Tibial nerve (tissue), 4 donors: Measurements from ENCODE around the gene DGUOK. TPM values are rescaled to one million over a fixed set of nuclear protein-coding genes. Genes with fewer than 3 reads are reported as not detected.

Experiments
- DNase-seq, 2 donors: peaks; one replicate each; pipeline ENCODE4 v3.0.0-alpha.2; 2019; ENCODE audit warnings: low spot score in 2 of 2
- H3K27ac ChIP-seq, 4 donors: fragments of 200-600 bp; sonication (generic) in 3 of 4; one replicate each; pipeline ENCODE4 v1.5.1; 2017 to 2019; ENCODE audit warnings: mild to moderate bottlenecking in 1 of 4
- H3K27me3 ChIP-seq, 2 donors: fragments of 200-600 bp; sonication (generic) in 1 of 2; one replicate each; pipeline versions ENCODE4 v1.5.1 to v1.6.0; 2017 to 2019
- H3K36me3 ChIP-seq, 3 donors: fragments of 200-600 bp; sonication (generic); one replicate each; pipeline ENCODE4 v1.5.1; 2018 to 2019
- H3K4me1 ChIP-seq, 4 donors: fragments of 200-600 bp; sonication (generic) in 3 of 4; one replicate each; pipeline ENCODE4 v1.5.1; 2017 to 2019
- H3K4me3 ChIP-seq, 4 donors: fragments of 200-600 bp; sonication (generic) in 3 of 4; one replicate each; pipeline ENCODE4 v1.5.1; 2017 to 2019; ENCODE audit warnings: mild to moderate bottlenecking in 1 of 4, moderate library complexity in 1 of 4
- H3K9me3 ChIP-seq, 4 donors: fragments of 200-600 bp; sonication (generic) in 3 of 4; one replicate each; pipeline ENCODE4 v1.5.1; 2017 to 2019
- EP300 ChIP-seq, 2 donors: sonication (generic); formaldehyde crosslinking; IDR thresholded peaks; one replicate each; pipeline ENCODE4 v1.6.1; 2017; ENCODE audit warnings: antibody characterized with exemption in 2 of 2, mild to moderate bottlenecking in 1 of 2
- POLR2A ChIP-seq, 2 donors: fragments of 450-650 bp; IDR thresholded peaks; one replicate each; pipeline ENCODE4 v1.6.1; 2017; ENCODE audit warnings: antibody characterized with exemption in 2 of 2, mild to moderate bottlenecking in 2 of 2, moderate library complexity in 2 of 2
- WGBS, 2 donors: methylation state at CpG; one replicate each; pipeline ENCODE4 v1.1.5; 2018; 5-methylcytosine and 5-hydroxymethylcytosine counted together
- total RNA-seq, 4 donors: library from RNA; depleted of rRNA; stranded (reverse); fragments of >200 nt; gene quantifications; one replicate each; pipeline ENCODE4 v1.1.0, GENCODE V29; 2016
- TF ChIP-seq, protein P1 (sequence below), 5 experiments: fragments of 200-600 bp in 3 of 5; fragments of 450-650 bp in 2 of 5; sonication (generic) in 3 of 5; IDR thresholded peaks; one replicate each; pipeline ENCODE4 v1.5.1; 2016 to 2019; ENCODE audit warnings: antibody characterized with exemption in 5 of 5, mild to moderate bottlenecking in 3 of 5, moderate library complexity in 2 of 5

DGUOK gene
- total RNA-seq, 4 donors from 2014 or later, result 36.9 to 63.9 (median 44.0) TPM

DNA sequence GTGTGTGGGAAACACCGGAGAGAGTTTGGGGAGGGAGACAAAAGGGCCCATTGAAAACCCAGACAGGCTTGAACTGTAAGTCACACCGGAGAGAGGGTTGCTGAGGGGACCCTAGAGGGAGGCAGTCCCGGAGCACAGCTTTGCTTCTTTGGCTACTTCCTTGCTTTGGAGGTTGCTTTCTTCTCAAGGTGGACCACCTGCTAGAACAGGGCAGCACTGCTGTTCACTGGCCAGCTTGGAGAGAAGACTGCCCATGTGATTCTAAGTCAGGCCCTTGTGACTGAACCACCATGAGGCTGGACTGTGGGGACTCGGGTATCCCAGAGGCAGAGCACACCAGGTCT is 29.5 kb upstream of the DGUOK start:
- H3K4me3 ChIP-seq, result no peak overlapping the region
- H3K27ac ChIP-seq, result peak overlapping the region in 2 of 4 donors; percentile 59 to 76
- peaks cover 0 to 17% (median 11%) of the 10 kb centered on the region in 4 donors for H3K4me1 ChIP-seq
- H3K27me3 ChIP-seq, result no peaks in the 10 kb centered on the region
- 37 to 46% methylated on average over 4 of the region's 4 CpGs for WGBS, 2 donors
- DNase-seq, result no peak
- H3K36me3 ChIP-seq, result no peaks in the 10 kb centered on the region
- TF ChIP-seq, protein P1, sequence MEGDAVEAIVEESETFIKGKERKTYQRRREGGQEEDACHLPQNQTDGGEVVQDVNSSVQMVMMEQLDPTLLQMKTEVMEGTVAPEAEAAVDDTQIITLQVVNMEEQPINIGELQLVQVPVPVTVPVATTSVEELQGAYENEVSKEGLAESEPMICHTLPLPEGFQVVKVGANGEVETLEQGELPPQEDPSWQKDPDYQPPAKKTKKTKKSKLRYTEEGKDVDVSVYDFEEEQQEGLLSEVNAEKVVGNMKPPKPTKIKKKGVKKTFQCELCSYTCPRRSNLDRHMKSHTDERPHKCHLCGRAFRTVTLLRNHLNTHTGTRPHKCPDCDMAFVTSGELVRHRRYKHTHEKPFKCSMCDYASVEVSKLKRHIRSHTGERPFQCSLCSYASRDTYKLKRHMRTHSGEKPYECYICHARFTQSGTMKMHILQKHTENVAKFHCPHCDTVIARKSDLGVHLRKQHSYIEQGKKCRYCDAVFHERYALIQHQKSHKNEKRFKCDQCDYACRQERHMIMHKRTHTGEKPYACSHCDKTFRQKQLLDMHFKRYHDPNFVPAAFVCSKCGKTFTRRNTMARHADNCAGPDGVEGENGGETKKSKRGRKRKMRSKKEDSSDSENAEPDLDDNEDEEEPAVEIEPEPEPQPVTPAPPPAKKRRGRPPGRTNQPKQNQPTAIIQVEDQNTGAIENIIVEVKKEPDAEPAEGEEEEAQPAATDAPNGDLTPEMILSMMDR (IDR thresholded peaks at IDR 0.05), result no peak
- TF ChIP-seq POLR2A (IDR thresholded peaks at IDR 0.05) (no peak), EP300 (IDR thresholded peaks at IDR 0.05) (no peak)
- no peaks in the 10 kb centered on the region for H3K9me3 ChIP-seq

DNA sequence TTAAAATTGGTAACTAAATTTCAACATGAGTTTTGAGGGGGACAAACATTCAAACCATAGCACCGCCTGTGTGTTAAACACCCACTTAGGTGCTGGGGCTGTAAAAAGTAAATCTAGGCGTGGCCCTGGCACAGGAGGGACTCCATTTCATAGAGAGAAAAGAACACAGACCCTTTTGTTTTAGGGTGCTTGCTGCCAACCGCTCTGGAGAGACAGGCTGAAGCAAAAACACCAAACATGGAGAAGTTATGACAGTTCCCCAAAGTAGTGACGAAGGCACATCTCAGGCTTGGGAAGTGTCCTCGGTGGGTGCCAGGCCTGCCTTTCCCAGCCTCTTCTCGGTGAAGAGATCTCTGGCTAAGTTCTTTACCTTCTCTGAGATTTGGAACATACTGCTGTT is 28.7 kb upstream of the DGUOK start:
- no peak overlapping the region for H3K27ac ChIP-seq
- no peaks in the 10 kb centered on the region for H3K36me3 ChIP-seq
- no peak overlapping the region for H3K4me3 ChIP-seq
- DNase-seq, result no peak
- WGBS, 2 donors, result 63 to 65% methylated on average over 6 of the region's 6 CpGs
- no peaks in the 10 kb centered on the region for H3K27me3 ChIP-seq
- H3K4me1 ChIP-seq, result peaks cover 0 to 17% (median 11%) of the 10 kb centered on the region in 4 donors
- no peaks in the 10 kb centered on the region for H3K9me3 ChIP-seq
- no peak for TF ChIP-seq EP300 (IDR thresholded peaks at IDR 0.05)
- TF ChIP-seq, protein P1 (IDR thresholded peaks at IDR 0.05), result no peak

DNA sequence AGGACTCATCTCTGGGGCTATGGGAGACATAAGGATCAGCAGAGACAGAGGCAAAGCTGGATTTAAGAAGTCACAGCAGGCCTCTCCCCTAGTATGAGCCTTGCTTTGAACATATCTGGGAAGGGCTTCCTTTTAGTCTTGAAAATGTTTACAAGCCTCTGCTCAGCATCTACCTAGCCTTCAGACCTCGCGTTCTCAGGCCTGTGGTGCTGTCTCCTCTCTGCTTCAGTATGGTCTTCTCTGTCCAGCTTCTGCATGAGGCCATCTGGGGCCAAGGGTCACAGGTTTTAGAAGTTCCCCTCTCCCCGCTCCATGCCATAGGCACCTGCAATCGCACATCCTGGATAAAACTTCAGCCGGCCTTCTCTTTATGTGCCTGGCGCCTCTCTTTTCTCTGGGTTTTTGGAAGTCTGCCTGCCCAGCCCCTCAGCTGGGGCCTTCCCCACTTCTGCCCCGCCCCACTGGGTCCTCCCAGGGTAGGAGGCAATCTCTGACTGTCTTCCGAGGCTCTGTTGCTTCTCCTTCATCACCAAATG is 26.8 kb upstream of the DGUOK start:
- DNase-seq, result no peak
- TF ChIP-seq, protein P1 (IDR thresholded peaks at IDR 0.05), result no peak
- TF ChIP-seq EP300 (IDR thresholded peaks at IDR 0.05) (no peak), POLR2A (IDR thresholded peaks at IDR 0.05) (no peak)
- peaks cover 0 to 17% (median 11%) of the 10 kb centered on the region in 4 donors for H3K4me1 ChIP-seq
- no peak overlapping the region for H3K4me3 ChIP-seq
- no peaks in the 10 kb centered on the region for H3K36me3 ChIP-seq
- H3K9me3 ChIP-seq, result no peaks in the 10 kb centered on the region
- no peaks in the 10 kb centered on the region for H3K27me3 ChIP-seq
- no peak overlapping the region for H3K27ac ChIP-seq
- 80 to 82% methylated on average over 8 of the region's 8 CpGs for WGBS, 2 donors

DNA sequence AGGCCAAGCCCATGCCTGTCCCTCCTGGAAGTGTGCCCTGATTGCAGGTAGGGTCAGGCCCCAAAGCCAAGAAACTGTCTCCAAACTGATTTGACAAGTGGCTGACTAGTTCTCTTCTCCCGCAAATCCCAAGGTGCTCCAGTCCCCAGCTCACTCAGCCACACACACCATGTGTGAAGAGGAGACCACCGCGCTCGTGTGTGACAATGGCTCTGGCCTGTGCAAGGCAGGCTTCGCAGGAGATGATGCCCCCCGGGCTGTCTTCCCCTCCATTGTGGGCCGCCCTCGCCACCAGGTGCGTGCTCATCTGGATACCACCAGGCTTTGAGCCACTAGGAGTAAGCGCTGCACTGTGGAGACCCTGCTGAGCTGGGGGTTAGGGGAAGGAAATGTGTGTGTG is 25.5 kb upstream of the DGUOK start:
- H3K9me3 ChIP-seq, result no peaks in the 10 kb centered on the region
- H3K4me3 ChIP-seq, result no peak overlapping the region
- no peaks in the 10 kb centered on the region for H3K27me3 ChIP-seq
- H3K4me1 ChIP-seq, result peaks cover 0 to 13% (median 11%) of the 10 kb centered on the region in 4 donors
- no peaks in the 10 kb centered on the region for H3K36me3 ChIP-seq
- no peak for DNase-seq
- TF ChIP-seq EP300 (IDR thresholded peaks at IDR 0.05) (no peak), POLR2A (IDR thresholded peaks at IDR 0.05) (no peak)
- TF ChIP-seq, protein P1 (IDR thresholded peaks at IDR 0.05), result no peak
- 77 to 86% methylated on average over 8 to 10 of the region's 10 CpGs for WGBS, 2 donors
- no peak overlapping the region for H3K27ac ChIP-seq

DNA sequence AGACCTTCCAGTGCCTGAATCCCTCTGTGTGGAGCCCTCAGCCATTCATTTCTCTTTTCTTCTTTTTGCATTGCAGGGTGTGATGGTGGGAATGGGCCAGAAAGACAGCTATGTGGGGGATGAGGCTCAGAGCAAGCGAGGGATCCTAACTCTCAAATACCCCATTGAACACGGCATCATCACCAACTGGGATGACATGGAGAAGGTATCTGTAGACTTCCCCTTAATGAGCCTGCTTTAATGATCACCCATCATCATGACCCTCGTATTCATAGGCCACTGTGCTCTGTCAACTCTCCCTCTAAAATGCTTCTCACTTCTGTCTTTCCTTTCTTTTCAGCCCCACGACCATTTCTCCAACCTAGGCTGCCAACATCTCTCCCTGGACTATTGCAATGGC is 24.4 kb upstream of the DGUOK start:
- H3K9me3 ChIP-seq, result no peaks in the 10 kb centered on the region
- 77 to 78% methylated on average over 4 of the region's 4 CpGs for WGBS, 2 donors
- H3K4me1 ChIP-seq, result peaks cover 0 to 2% (median 1%) of the 10 kb centered on the region in 4 donors
- H3K27ac ChIP-seq, result no peak overlapping the region
- TF ChIP-seq EP300 (IDR thresholded peaks at IDR 0.05), result no peak
- TF ChIP-seq POLR2A (IDR thresholded peaks at IDR 0.05), result no peak
- TF ChIP-seq, protein P1 (IDR thresholded peaks at IDR 0.05), result no peak
- H3K27me3 ChIP-seq, result no peaks in the 10 kb centered on the region
- H3K4me3 ChIP-seq, result no peak overlapping the region
- DNase-seq, result no peak
- H3K36me3 ChIP-seq, result no peaks in the 10 kb centered on the region
